Ishikawa (cell line): ENCODE data around the gene OR3A3.

Source experiments
- CEBPB ChIP-seq: IDR thresholded peaks from 2 replicates; pipeline ENCODE4 v1.6.1; 2012
- EP300 ChIP-seq: IDR thresholded peaks from 2 replicates; pipeline ENCODE4 v1.6.1; 2012; ENCODE audit warnings: borderline replicate concordance
- NFIC ChIP-seq: IDR thresholded peaks from 2 replicates; pipeline ENCODE4 v1.6.1; 2012
- TAF1 ChIP-seq: IDR thresholded peaks from 2 replicates; pipeline ENCODE4 v1.6.1; 2012; ENCODE audit warnings: low read depth, mild to moderate bottlenecking
- USF1 ChIP-seq: IDR thresholded peaks from 2 replicates; pipeline ENCODE4 v1.6.1; 2012
- ZBTB7A ChIP-seq: IDR thresholded peaks from 2 replicates; pipeline ENCODE4 v1.6.1; 2012; ENCODE audit warnings: low read depth
- TF ChIP-seq, protein P1 (sequence below): IDR thresholded peaks from 2 replicates; pipeline ENCODE4 v1.6.1; 2012; ENCODE audit warnings: low read depth, mild to moderate bottlenecking

Gene OR3A3

DNA sequence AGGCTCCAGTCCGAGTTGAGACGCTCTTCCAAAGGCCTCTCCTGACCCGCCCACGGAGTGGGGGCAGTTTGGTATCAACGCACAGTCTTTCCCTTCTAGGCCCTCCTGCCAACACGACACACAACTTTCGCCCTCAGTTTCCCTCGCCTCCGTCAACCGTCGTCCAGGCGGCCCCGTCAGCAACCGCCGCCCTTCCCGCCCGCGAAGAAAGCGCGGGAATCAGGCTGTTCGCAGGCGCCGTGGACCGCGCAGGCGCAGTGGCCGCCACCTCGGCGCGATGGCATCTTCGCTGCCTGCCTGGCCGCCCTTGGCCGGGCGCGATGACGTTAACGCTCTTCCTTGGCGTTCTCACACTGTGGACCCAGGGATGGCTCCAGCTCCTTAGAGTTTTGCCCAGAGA lies 60.4 kb downstream of the OR3A3 start, which contains the start of gene SPATA22:
Gene SPATA22, minus strand, starts transcription at position 221 of the 400 bp plus-strand sequence. CDS start 2,494 bp downstream, outside the sequence.
- TF ChIP-seq TAF1 = no peak
- no peak for TF ChIP-seq EP300
- TF ChIP-seq USF1 = no peak
- no peak for TF ChIP-seq CEBPB

- TF ChIP-seq USF1 = no peak
- no peak for TF ChIP-seq ZBTB7A
- TF ChIP-seq CEBPB = no peak
- TF ChIP-seq NFIC = no peak
- TF ChIP-seq, protein P1, sequence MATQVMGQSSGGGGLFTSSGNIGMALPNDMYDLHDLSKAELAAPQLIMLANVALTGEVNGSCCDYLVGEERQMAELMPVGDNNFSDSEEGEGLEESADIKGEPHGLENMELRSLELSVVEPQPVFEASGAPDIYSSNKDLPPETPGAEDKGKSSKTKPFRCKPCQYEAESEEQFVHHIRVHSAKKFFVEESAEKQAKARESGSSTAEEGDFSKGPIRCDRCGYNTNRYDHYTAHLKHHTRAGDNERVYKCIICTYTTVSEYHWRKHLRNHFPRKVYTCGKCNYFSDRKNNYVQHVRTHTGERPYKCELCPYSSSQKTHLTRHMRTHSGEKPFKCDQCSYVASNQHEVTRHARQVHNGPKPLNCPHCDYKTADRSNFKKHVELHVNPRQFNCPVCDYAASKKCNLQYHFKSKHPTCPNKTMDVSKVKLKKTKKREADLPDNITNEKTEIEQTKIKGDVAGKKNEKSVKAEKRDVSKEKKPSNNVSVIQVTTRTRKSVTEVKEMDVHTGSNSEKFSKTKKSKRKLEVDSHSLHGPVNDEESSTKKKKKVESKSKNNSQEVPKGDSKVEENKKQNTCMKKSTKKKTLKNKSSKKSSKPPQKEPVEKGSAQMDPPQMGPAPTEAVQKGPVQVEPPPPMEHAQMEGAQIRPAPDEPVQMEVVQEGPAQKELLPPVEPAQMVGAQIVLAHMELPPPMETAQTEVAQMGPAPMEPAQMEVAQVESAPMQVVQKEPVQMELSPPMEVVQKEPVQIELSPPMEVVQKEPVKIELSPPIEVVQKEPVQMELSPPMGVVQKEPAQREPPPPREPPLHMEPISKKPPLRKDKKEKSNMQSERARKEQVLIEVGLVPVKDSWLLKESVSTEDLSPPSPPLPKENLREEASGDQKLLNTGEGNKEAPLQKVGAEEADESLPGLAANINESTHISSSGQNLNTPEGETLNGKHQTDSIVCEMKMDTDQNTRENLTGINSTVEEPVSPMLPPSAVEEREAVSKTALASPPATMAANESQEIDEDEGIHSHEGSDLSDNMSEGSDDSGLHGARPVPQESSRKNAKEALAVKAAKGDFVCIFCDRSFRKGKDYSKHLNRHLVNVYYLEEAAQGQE = no peak
These were observed 61.0 kb downstream of the OR3A3 start for GRCh38 chr17:3472137-3472536.
